Measurements from ENCODE around the gene STAB2.

Gene STAB2

DNA sequence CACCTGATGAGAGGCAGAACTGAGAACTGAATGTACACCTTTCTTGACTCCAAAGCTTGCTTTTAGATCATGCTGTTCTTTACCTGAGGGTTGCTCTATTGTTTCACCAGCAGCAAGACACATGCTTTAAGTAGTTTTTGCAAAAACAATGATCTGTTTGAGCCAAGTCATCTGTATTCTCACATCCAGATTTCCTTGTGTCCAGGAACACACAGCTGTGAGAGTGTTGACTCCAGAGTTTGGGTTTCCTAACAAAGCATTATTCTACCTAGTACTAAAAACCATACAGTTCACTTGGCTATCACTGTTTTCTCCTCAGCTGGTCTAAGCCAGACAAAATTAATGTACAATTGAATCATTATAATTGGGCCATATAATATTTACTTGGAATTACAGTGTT lies 120.4 kb downstream of the STAB2 start:
- TF ChIP-seq TAF1 (IDR thresholded peaks at IDR 0.05; ENCODE audit: borderline replicate concordance, insufficient read depth, low read length), result no peak
- TF ChIP-seq FOXP2 (optimal IDR thresholded peaks at IDR 0.05; ENCODE audit: borderline replicate concordance, extremely low read depth, extremely low read length, insufficient read depth), result no peak
- TF ChIP-seq, protein P1, sequence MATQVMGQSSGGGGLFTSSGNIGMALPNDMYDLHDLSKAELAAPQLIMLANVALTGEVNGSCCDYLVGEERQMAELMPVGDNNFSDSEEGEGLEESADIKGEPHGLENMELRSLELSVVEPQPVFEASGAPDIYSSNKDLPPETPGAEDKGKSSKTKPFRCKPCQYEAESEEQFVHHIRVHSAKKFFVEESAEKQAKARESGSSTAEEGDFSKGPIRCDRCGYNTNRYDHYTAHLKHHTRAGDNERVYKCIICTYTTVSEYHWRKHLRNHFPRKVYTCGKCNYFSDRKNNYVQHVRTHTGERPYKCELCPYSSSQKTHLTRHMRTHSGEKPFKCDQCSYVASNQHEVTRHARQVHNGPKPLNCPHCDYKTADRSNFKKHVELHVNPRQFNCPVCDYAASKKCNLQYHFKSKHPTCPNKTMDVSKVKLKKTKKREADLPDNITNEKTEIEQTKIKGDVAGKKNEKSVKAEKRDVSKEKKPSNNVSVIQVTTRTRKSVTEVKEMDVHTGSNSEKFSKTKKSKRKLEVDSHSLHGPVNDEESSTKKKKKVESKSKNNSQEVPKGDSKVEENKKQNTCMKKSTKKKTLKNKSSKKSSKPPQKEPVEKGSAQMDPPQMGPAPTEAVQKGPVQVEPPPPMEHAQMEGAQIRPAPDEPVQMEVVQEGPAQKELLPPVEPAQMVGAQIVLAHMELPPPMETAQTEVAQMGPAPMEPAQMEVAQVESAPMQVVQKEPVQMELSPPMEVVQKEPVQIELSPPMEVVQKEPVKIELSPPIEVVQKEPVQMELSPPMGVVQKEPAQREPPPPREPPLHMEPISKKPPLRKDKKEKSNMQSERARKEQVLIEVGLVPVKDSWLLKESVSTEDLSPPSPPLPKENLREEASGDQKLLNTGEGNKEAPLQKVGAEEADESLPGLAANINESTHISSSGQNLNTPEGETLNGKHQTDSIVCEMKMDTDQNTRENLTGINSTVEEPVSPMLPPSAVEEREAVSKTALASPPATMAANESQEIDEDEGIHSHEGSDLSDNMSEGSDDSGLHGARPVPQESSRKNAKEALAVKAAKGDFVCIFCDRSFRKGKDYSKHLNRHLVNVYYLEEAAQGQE (IDR thresholded peaks at IDR 0.05; ENCODE audit: insufficient read depth in 1 of 2, low read depth in 2 of 2, low read length in 2 of 2), result no peak
- TF ChIP-seq SIN3A (IDR thresholded peaks at IDR 0.05; ENCODE audit: borderline replicate concordance, insufficient read depth, low read length), result no peak
- no peak for TF ChIP-seq POLR2AphosphoS5 (IDR thresholded peaks at IDR 0.05; ENCODE audit: low read depth, low read length)

DNA sequence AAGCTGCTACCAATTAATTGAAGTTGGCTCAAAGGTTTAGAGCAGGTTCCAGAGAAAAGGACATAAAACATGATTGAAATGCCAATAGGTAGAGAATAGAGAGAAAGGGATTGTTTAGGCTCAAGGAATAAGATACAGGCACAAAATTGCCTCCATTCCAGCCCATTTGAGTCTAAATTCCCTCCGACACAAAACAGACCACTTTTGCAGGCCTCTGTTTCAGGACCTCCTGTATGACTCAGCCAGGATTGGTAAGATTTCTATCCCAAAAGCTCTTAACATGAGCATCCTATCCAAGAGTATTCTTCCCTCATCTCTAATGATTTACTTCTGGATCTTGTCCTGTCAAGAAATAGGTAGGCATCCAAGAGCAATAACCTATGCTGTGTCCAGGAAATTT lies 123.5 kb downstream of the STAB2 start:
- TF ChIP-seq FOXP2 (optimal IDR thresholded peaks at IDR 0.05; ENCODE audit: borderline replicate concordance, extremely low read depth, extremely low read length, insufficient read depth), result no peak
- TF ChIP-seq POLR2AphosphoS5 (IDR thresholded peaks at IDR 0.05; ENCODE audit: low read depth, low read length), result no peak
- TF ChIP-seq TAF1 (IDR thresholded peaks at IDR 0.05; ENCODE audit: borderline replicate concordance, insufficient read depth, low read length), result no peak
- TF ChIP-seq, protein P1 (IDR thresholded peaks at IDR 0.05; ENCODE audit: insufficient read depth in 1 of 2, low read depth in 2 of 2, low read length in 2 of 2), result no peak
- TF ChIP-seq SIN3A (IDR thresholded peaks at IDR 0.05; ENCODE audit: borderline replicate concordance, insufficient read depth, low read length), result no peak

DNA sequence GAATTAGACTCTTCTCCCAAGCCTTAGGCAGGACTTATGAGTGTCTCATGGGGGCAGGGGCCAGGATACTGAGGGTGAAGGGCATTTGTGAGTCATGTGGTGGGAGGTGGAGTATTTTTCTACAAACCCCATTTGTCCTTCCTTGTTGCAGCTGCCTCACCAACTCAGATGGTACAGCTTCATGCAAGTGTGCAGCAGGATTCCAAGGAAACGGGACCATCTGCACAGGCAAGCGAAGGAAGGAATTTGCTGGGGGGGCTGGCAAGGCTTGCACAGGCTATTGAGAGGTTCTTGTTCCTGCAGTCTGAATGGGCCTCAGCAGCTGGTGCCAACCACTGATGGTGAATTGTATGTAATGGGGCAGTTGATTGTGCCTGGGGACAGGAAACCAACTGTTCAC lies 125.1 kb downstream of the STAB2 start:
- TF ChIP-seq POLR2AphosphoS5 (IDR thresholded peaks at IDR 0.05; ENCODE audit: low read depth, low read length) (no peak), SIN3A (IDR thresholded peaks at IDR 0.05; ENCODE audit: borderline replicate concordance, insufficient read depth, low read length) (no peak), TAF1 (IDR thresholded peaks at IDR 0.05; ENCODE audit: borderline replicate concordance, insufficient read depth, low read length) (no peak), FOXP2 (optimal IDR thresholded peaks at IDR 0.05; ENCODE audit: borderline replicate concordance, extremely low read depth, extremely low read length, insufficient read depth) (no peak)
- TF ChIP-seq, protein P1 (IDR thresholded peaks at IDR 0.05; ENCODE audit: insufficient read depth in 1 of 2, low read depth in 2 of 2, low read length in 2 of 2), result no peak

DNA sequence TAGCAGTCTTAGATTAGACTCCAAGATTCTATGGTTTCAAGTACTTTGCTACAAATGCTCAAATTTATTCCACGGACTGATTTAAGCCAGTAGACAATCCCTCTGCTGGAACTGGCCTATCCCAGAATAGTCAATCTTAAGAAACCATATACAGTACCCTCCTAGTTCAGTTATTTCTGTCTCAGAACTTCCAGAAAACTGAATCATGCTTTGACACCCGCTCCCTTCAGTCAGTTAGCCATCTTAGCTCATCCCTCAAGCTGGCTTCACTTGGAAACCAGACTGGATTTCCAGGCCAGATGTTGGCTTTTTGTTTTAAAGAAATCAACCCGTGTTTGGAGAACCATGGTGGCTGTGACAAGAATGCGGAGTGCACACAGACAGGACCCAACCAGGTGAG lies 128.4 kb downstream of the STAB2 start:
- TF ChIP-seq, protein P1 (IDR thresholded peaks at IDR 0.05; ENCODE audit: insufficient read depth in 1 of 2, low read depth in 2 of 2, low read length in 2 of 2), result no peak
- TF ChIP-seq POLR2AphosphoS5 (IDR thresholded peaks at IDR 0.05; ENCODE audit: low read depth, low read length) (no peak), TAF1 (IDR thresholded peaks at IDR 0.05; ENCODE audit: borderline replicate concordance, insufficient read depth, low read length) (no peak), FOXP2 (optimal IDR thresholded peaks at IDR 0.05; ENCODE audit: borderline replicate concordance, extremely low read depth, extremely low read length, insufficient read depth) (no peak), SIN3A (IDR thresholded peaks at IDR 0.05; ENCODE audit: borderline replicate concordance, insufficient read depth, low read length) (no peak)
